Measurements from ENCODE around the gene UNC93A. TPM values are rescaled to one million over a fixed set of nuclear protein-coding genes. Genes with fewer than 3 reads are reported as not detected.

UNC93A gene
- total RNA-seq, 4 donors from 2014 or later: 38.0 to 111 (median 76.1) TPM

- no peak overlapping the region for H3K4me3 ChIP-seq (ENCODE audit: low read depth, poor library complexity, severe bottlenecking)
- no peak for DNase-seq (ENCODE audit: low spot score in 2 of 2)
- TF ChIP-seq POLR2A (IDR thresholded peaks at IDR 0.05): no peak
- TF ChIP-seq, protein P1, sequence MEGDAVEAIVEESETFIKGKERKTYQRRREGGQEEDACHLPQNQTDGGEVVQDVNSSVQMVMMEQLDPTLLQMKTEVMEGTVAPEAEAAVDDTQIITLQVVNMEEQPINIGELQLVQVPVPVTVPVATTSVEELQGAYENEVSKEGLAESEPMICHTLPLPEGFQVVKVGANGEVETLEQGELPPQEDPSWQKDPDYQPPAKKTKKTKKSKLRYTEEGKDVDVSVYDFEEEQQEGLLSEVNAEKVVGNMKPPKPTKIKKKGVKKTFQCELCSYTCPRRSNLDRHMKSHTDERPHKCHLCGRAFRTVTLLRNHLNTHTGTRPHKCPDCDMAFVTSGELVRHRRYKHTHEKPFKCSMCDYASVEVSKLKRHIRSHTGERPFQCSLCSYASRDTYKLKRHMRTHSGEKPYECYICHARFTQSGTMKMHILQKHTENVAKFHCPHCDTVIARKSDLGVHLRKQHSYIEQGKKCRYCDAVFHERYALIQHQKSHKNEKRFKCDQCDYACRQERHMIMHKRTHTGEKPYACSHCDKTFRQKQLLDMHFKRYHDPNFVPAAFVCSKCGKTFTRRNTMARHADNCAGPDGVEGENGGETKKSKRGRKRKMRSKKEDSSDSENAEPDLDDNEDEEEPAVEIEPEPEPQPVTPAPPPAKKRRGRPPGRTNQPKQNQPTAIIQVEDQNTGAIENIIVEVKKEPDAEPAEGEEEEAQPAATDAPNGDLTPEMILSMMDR (IDR thresholded peaks at IDR 0.05): no peak
- intact Hi-C loops (cut with DNase I; ENCODE audit: low total_unique reads): no loop called here
- 81 to 87% methylated on average over 16 of the region's 16 CpGs for WGBS, 2 donors
These were observed 8.7 kb downstream of the UNC93A start for GRCh38 chr6:167299641-167300308.

DNA sequence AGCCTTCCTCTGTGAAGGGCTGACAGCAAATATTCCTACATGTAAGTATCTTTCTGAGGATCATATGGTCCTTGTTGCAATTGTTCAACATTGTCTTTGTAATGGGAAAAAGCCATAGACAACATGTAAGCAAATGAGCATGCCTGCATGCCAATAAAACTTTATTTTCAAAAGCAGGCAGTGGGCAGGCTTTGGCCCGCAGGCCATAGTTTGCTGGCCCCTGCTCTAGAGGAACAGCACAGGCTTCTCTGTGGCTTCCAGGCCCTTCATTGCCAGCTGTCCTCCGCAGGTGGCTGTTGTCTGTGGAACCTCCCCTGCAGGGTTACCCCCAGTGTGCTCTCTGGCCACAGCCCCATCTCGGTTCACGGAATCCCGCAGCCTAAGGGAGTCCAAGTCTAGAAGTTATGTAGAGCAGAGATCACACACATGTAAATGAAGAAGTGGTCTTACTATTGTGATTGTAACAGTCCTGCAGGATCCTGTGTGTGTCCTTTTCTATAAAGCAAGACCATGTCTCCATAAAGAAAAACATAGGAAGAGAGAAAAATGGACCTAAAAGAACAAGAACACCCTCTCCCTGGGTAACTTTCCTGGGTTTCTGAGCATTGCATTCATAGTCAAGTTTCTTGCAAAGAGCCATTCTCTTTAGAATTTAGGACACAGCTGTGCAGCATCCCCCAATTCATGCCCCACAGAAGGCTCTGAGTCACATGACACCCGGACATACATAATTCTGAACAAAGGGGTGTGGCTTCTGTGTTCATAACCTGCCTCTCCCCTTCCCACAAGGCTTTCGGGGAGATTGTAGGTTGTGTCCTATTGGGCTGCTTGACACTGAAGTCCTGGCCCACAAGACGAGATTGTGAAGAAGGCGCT is 10.0 kb downstream of the UNC93A start:
- no peak for DNase-seq (ENCODE audit: low spot score in 2 of 2)
- WGBS, 2 donors: 80 to 84% methylated on average over 9 of the region's 9 CpGs
- H3K4me3 ChIP-seq (ENCODE audit: low read depth, poor library complexity, severe bottlenecking): no peak overlapping the region
- TF ChIP-seq, protein P1 (IDR thresholded peaks at IDR 0.05): no peak
- no peak for TF ChIP-seq POLR2A (IDR thresholded peaks at IDR 0.05)
- intact Hi-C loops (cut with DNase I; ENCODE audit: low total_unique reads): no loop called here

DNA sequence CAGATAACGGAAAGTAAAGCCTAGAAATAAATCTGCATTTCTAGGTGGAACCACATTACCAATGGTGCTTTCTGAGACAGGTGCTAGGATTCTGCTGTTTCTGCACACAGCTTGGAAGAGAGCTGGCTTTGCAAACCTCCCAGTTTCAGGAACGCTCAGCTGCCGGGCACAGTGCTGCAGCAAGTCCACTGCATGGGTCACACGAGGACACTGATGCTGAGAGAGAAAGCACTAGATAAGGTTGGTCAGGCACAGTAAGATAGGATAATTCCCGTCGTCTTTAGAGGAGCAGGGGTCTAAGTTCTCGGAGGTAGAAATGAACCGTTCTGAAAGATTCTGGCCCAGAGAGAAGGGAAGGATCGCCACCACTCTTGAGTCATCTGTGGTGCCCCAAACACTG is 11.0 kb downstream of the UNC93A start:
- no peak for DNase-seq (ENCODE audit: low spot score in 2 of 2)
- TF ChIP-seq, protein P1 (IDR thresholded peaks at IDR 0.05): no peak
- no peak for TF ChIP-seq POLR2A (IDR thresholded peaks at IDR 0.05)
- 76 to 83% methylated on average over 9 of the region's 9 CpGs for WGBS, 2 donors
- intact Hi-C loops (cut with DNase I; ENCODE audit: low total_unique reads): no loop called here
- H3K4me3 ChIP-seq (ENCODE audit: low read depth, poor library complexity, severe bottlenecking): no peak overlapping the region

GRCh38 chr6:167302796-167303195 is 11.7 kb downstream of the UNC93A start:
- no peak for DNase-seq (ENCODE audit: low spot score in 2 of 2)
- no peak for TF ChIP-seq POLR2A (IDR thresholded peaks at IDR 0.05)
- TF ChIP-seq, protein P1 (IDR thresholded peaks at IDR 0.05): no peak
- H3K4me3 ChIP-seq (ENCODE audit: low read depth, poor library complexity, severe bottlenecking): no peak overlapping the region
- intact Hi-C loops (cut with DNase I; ENCODE audit: low total_unique reads): no loop called here
- 78 to 81% methylated on average over 13 of the region's 13 CpGs for WGBS, 2 donors

- intact Hi-C loops (cut with DNase I; ENCODE audit: low total_unique reads): no loop called here
- no peak overlapping the region for H3K4me3 ChIP-seq (ENCODE audit: low read depth, poor library complexity, severe bottlenecking)
- no peak for DNase-seq (ENCODE audit: low spot score in 2 of 2)
- 84 to 89% methylated on average over 22 of the region's 22 CpGs for WGBS, 2 donors
- TF ChIP-seq POLR2A (IDR thresholded peaks at IDR 0.05): no peak
- TF ChIP-seq, protein P1 (IDR thresholded peaks at IDR 0.05): no peak
These were observed 12.8 kb downstream of the UNC93A start for GRCh38 chr6:167303675-167304625.
